ENCODE data around the gene LRP2. TPM values are rescaled to one million over a fixed set of nuclear protein-coding genes. Genes with fewer than 3 reads are reported as not detected.

Gene LRP2
- total RNA-seq, 2 experiments from 2014 or later, result 1.8 to 2.2 TPM

DNA sequence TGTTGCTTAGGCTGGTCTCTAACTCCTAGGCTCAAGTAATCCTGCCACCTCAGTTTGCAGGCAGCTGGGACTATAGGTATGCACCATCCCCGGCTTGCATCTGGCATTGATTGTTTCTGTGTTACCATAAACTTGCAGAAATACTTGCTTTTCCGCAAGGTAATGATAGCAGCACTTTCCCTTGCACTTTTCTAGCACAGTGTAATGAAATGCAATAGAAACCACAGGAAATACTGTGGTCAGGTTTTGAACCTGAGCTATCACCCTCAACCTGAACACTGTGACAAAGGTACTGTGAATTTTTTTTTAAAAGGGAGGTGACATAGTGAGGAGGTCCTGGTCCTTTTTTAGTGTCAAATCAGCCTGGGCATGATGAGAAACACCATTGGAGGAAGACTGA lies 254.7 kb downstream of the LRP2 start:
- Mint-ChIP-seq H3K27me3 (peaks cover 4% of the 10 kb centered on the region), H3K4me1 (ENCODE audit: low read depth) (peaks cover 54% of the 10 kb centered on the region), H3K27ac (peak overlapping the region; percentile 9), H3K36me3 (ENCODE audit: low read depth) (no peaks in the 10 kb centered on the region), H3K4me3 (no peak overlapping the region), H3K9me3 (no peaks in the 10 kb centered on the region)
- DNase-seq (peak; percentile 25), ATAC-seq (peak; percentile 88)
- TF ChIP-seq, protein P1, sequence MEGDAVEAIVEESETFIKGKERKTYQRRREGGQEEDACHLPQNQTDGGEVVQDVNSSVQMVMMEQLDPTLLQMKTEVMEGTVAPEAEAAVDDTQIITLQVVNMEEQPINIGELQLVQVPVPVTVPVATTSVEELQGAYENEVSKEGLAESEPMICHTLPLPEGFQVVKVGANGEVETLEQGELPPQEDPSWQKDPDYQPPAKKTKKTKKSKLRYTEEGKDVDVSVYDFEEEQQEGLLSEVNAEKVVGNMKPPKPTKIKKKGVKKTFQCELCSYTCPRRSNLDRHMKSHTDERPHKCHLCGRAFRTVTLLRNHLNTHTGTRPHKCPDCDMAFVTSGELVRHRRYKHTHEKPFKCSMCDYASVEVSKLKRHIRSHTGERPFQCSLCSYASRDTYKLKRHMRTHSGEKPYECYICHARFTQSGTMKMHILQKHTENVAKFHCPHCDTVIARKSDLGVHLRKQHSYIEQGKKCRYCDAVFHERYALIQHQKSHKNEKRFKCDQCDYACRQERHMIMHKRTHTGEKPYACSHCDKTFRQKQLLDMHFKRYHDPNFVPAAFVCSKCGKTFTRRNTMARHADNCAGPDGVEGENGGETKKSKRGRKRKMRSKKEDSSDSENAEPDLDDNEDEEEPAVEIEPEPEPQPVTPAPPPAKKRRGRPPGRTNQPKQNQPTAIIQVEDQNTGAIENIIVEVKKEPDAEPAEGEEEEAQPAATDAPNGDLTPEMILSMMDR (IDR thresholded peaks at IDR 0.05), result no peak
- intact Hi-C loops (cut with micrococcal nuclease), result loop anchor here (10.0 kb wide), 1 partner anchor 143 kb away; no protein-coding TSS in a partner anchor
- ChIA-PET CTCF (interaction anchor here (1.0 to 9.6 kb wide), 6 partner anchors 9 to 137 kb away, joined by 3 to 136 read pairs (median 52); no protein-coding TSS in a partner anchor), POLR2A (interaction anchor here (1.4 kb wide), 1 partner anchor 24 kb away, joined by 3 read pairs; no protein-coding TSS in a partner anchor)

DNA sequence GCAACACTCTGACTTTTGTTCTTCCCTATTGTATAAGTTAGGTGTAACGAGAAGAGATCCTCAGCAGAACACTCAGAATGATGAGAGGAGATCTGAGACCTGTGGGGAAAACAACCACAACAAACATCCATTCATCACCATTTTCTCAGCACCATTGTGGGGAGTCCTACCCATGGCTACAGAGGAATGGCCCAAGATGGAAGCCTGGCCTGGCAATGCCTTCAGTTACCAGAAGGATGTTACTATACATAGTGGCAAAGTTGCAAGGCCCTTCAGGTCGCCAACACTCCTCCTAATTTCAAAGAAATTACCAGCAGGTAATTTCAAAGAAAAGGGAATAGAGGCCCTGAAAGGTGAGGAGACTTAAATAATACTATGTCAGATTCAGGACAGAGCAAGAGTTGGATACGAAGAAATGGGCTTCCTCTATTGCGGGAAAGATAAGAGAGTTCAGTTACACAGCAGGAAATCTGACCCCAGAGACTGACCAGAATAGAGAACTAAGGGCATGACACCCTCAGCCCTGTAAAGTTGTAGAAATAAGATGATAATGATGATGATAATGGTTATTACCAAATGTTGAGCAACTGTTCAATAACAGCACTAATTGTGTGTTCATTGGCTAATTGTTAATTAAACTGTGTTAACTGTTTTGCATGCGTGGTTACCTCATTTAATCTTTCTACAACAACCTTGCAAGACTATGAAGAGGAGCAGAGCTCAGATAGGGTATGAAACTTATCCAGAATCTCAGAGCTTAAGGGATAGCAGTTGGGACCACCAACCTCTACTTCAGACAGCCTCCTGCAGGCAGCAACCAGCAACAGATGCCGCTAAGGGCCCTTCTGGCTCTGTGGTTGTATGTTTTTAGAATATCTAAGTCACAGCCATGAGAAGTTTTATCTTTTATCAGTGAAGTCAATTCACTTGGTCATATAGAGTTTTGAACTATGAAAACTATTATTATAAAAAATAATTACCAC lies 255.5 kb downstream of the LRP2 start:
- POLR2A ChIA-PET, result no interaction called here
- H3K27ac Mint-ChIP-seq, result peak overlapping the region; percentile 2

DNA sequence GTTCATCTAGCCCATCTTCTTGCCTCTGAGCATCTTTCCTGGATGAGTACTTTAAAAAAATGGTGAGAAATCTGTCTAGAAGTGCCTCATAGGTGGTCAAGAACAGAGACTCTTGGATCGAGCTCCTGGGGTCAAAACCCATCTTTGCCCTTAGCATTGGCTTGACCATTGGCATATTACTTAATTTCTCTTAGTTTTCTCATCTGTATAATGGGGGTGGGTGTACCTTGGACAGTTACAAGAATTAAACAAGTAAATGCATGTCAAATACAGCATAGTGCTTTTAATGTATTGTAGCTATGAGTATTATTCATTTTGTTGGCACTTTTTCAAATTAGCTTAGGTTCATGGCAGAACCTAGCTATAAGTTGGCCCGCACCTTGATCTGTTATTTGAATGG lies 256.2 kb downstream of the LRP2 start:
- intact Hi-C loops (cut with micrococcal nuclease), result loop anchor here (10.0 kb wide), 1 partner anchor 141 kb away; no protein-coding TSS in a partner anchor
- Mint-ChIP-seq H3K27me3 (peaks cover 2% of the 10 kb centered on the region), H3K4me3 (no peak overlapping the region), H3K4me1 (ENCODE audit: low read depth) (peaks cover 54% of the 10 kb centered on the region), H3K27ac (no peak overlapping the region), H3K36me3 (ENCODE audit: low read depth) (no peaks in the 10 kb centered on the region), H3K9me3 (no peaks in the 10 kb centered on the region)
- ATAC-seq (no peak), DNase-seq (no peak)
- ChIA-PET CTCF (interaction anchor here (0.8 to 9.6 kb wide), 4 partner anchors 13 to 144 kb away, joined by 3 to 136 read pairs (median 3); no protein-coding TSS in a partner anchor), POLR2A (no interaction called here)
- TF ChIP-seq, protein P1 (IDR thresholded peaks at IDR 0.05), result no peak

More for the DNA sequence above, 255.5 kb downstream of the LRP2 start:
- Mint-ChIP-seq H3K4me3 (no peak overlapping the region), H3K9me3 (no peaks in the 10 kb centered on the region), H3K36me3 (ENCODE audit: low read depth) (no peaks in the 10 kb centered on the region), H3K27me3 (peaks cover 4% of the 10 kb centered on the region), H3K4me1 (ENCODE audit: low read depth) (peaks cover 54% of the 10 kb centered on the region)
- CTCF ChIA-PET, result interaction anchor here (0.8 to 9.6 kb wide), 7 partner anchors 8 to 145 kb away, joined by 3 to 136 read pairs (median 43); no protein-coding TSS in a partner anchor
- ATAC-seq (no peak), DNase-seq (no peak)
- intact Hi-C loops (cut with micrococcal nuclease), result loop anchor here (10.0 kb wide), 1 partner anchor 142 kb away; no protein-coding TSS in a partner anchor
- TF ChIP-seq, protein P1 (IDR thresholded peaks at IDR 0.05), result no peak

DNA sequence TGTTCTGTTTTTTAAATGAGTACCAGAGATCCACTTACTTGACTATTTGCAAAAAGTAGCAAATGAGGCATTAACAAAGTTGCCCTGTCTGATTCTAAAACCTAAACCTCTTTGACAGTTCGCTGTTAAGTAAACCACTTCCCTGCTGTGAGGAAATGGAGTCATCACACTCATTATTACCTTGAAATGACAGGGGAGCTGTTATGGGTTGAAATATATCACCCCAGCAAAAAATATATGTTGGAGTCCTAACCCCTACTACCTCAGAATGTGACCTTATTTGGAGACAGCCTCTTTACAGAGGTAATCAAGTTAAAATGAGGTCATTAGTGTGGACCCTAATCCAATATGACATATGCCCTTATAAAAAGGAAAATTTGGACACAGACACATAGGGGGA lies 256.9 kb downstream of the LRP2 start:
- TF ChIP-seq, protein P1 (IDR thresholded peaks at IDR 0.05), result no peak
- peaks cover 54% of the 10 kb centered on the region for H3K4me1 Mint-ChIP-seq (ENCODE audit: low read depth)
- ATAC-seq (peak; percentile 37), DNase-seq (no peak)
- H3K27ac Mint-ChIP-seq, result peak overlapping the region; percentile 62
- no peaks in the 10 kb centered on the region for H3K27me3 Mint-ChIP-seq
- no peaks in the 10 kb centered on the region for H3K36me3 Mint-ChIP-seq (ENCODE audit: low read depth)
- CTCF ChIA-PET, result interaction anchor here (1.1 to 9.6 kb wide), 2 partner anchors 12 to 26 kb away, joined by 3 to 136 read pairs; no protein-coding TSS in a partner anchor
- no peaks in the 10 kb centered on the region for H3K9me3 Mint-ChIP-seq
- H3K4me3 Mint-ChIP-seq, result no peak overlapping the region
- POLR2A ChIA-PET, result no interaction called here
- intact Hi-C loops (cut with micrococcal nuclease), result loop anchor here (10.0 kb wide), 1 partner anchor 141 kb away; no protein-coding TSS in a partner anchor

Measured in activated CD8-positive, alpha-beta T cell treated with anti-CD3 and anti-CD28 coated beads for 36 hours (primary cell).